ENCODE measurements around the gene DSCAM.

The DSCAM gene

GRCh38 chr21:40020651-40021050 is 826.3 kb downstream of the DSCAM start:
- no peak for DNase-seq

GRCh38 chr21:40018871-40019475 is 828.0 kb downstream of the DSCAM start:
- no peak for DNase-seq

GRCh38 chr21:40016667-40017066 is 830.3 kb downstream of the DSCAM start:
- DNase-seq: no peak

DNA sequence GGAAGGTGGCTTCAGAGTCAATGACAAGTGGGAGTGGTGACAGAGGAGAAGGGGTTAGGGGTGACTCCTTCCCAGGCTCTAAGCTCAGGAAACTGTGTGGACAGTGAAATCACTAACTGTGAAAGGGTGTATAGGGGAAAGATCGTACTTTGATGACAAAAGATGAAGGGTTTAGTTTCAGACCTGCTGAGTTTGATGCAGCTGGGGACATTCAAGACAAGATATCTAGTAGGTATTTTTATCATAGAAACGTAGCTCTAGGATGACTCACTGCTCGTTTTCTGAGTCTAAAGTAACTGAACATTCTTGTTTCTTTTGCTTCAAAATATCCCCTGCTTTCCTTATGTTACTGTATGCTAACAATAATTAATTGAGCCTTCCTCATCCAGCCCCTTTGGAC is 830.7 kb downstream of the DSCAM start:
- no peak for DNase-seq

DNA sequence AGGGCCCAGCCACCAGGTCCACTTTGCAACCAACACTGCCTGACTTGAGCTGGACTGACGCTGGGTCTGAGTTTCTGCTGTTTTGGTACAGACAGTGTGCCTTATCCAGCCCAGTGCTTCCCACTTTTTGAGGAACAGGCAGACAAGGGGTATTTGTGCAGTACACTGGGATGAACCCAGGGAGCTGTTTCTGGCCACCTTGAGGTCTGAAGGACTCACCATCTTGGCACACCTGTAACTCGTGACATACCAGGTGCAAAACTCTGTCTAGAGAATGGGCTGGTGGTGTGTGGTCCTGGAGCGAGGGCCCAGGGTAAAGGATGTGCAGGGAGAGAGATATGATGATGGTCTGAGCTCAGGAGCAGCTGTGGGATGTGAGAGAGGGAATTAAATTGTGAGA is 831.1 kb downstream of the DSCAM start:
- no peak for DNase-seq

DNA sequence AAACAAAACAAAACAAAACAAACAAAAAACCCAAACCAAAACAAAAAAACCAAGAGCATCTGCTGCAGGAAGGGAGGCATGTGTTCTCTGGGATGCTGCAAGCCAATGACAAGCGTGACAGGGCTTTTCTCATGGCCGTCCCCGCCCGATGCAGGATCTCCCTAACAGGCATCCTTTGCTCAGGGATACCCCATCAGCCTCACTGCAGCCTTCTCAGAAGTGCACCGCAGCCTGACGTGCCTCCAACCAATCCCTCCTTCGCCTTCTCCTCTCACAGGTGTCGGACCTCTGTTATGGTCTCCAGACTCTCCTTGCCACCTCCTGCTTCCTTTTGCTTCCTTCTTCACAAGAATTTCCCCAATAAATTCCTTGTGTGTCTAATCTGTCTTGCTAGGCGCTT is 832.6 kb downstream of the DSCAM start:
- no peak for DNase-seq

DNA sequence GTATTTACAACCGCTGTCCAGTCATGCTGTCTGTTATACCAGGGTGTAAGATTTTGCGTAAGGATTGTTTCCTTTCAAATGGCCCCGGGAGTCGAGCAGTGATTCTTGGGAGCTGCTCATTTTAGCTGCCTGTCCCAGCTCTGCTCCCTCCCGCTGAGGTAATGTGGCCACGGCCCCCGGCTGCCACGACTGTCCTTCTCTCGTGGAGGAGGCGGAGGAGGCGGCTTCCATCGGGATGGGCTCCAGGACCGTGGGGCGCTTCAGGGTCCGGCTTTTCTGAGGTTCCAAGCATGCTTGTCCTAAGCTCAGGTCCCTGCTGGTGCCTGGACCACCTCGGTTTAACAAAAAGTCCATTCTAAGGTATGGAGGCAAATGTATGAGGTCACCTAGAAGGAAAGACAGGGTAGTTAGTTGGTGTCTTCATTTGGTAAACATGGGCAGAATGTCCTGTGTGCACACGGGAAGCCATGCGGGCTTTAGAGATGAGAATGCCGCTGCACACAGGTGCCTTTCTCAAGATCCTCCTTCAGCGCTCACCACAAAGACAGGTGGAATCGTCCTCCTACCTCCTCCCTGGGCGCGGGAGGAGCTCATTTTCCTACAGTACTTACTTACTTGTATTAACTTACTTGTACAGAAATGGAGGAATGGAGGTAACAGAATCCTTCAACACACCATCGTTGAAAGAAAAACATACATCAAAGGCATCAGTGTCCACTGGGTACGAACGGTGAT is 833.8 kb downstream of the DSCAM start:
- DNase-seq: no peak

- no peak for DNase-seq
Measured at GRCh38 chr21:40011371-40011770, 835.6 kb downstream of the DSCAM start.

GRCh38 chr21:40002978-40003377 is 844.0 kb downstream of the DSCAM start:
- no peak for DNase-seq

- DNase-seq: no peak
Measured at GRCh38 chr21:39984286-39984991, 862.5 kb downstream of the DSCAM start.

- no peak for DNase-seq
Measured at GRCh38 chr21:39980241-39980820, 866.6 kb downstream of the DSCAM start.

GRCh38 chr21:39979321-39979720 is 867.6 kb downstream of the DSCAM start:
- DNase-seq: no peak

DNA sequence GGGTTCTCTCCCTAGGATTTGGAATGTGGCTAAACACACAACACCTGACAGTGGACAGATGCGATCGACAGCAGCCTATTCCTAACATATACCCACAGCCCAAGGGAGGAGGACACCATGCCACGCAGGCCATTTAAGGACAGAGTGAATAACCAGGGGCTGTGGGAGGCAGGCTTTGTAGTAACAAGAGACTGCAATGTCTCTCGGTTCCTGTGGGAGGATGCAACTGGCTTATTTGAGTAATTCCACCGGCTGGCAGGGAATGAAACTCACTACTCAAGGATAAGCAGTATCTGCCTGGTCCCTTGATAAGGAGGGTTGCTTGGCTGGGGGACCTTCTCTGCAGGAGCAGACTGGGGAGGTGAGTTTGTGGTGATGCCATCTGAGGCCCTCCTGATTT is 870.2 kb downstream of the DSCAM start:
- DNase-seq: no peak

GRCh38 chr21:39972976-39973770 is 873.8 kb downstream of the DSCAM start:
- DNase-seq: no peak

GRCh38 chr21:39972471-39972870 is 874.5 kb downstream of the DSCAM start:
- no peak for DNase-seq

DNA sequence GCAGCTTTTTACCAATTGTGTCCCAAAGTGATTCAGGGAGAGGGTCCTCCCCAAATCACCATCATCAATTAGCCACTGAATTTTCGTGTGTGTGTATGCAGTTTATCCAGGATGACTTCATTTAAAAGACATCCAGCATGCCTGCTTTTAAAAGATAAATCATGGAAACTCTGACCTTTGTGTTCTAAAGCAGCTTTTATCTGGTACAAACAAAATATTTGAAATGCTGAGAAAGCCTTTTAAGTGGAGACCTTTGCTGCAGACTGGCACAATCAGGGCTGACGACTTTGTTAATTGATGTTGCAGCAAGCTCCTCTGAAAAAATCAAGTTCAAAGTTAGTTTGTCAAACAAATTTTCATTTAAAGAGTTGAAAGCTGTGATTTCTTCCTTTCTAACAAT is 875.0 kb downstream of the DSCAM start:
- no peak for DNase-seq

DNA sequence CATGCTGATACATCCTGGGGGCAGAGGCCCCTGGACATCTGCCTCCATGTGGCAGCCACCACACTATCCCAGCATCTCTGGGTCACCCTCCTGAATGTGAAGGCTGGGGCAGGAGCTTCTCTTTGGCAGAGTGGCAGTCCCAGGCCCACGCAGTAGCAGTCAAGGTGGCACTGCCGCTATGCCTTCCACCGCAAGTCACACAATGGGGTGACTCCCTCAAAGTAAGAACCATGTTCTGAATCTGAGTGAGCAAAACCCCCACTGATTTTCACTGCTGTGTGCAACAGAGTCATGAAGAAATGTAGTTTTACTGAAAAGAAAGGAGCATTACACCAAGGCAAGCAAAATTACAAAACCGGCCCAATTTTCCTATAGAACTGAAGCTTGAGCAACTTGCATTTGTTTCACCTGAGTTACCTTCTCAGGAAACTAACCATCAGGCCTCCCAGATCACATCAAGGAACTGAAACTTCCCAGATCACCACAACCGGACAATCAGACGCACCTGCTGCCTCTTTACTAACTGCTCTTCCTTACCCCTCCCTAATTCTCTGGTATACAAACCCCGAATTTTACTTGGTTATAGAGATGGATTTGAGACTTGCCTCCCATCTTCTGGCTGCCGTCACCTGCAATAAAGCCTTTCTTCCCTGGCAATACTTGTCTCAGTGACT is 877.1 kb downstream of the DSCAM start:
- DNase-seq: peak; percentile 91

GRCh38 chr21:39968010-39968409 is 878.9 kb downstream of the DSCAM start:
- DNase-seq: peak; percentile 63

GRCh38 chr21:39966786-39967185 is 880.2 kb downstream of the DSCAM start:
- DNase-seq: peak; percentile 63

DNA sequence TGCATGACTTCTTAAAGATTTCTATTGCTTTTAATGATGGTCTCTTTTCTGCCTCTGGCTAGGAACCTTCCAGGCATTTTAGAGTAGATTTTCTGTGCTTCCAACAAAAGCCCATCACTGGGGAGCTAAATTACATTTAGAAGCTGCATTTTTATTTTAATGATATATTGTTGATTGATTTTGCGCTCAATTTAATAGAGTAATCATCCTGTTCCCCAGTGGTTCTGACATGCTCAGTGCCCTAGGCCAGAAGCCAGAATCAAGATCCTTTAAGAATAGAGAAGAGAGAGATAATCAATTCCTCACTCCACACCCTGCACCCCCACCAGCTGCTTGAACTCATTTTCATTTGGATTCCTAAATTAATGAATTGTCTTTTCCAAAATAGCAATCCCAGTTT is 881.9 kb downstream of the DSCAM start:
- DNase-seq: no peak

DNA sequence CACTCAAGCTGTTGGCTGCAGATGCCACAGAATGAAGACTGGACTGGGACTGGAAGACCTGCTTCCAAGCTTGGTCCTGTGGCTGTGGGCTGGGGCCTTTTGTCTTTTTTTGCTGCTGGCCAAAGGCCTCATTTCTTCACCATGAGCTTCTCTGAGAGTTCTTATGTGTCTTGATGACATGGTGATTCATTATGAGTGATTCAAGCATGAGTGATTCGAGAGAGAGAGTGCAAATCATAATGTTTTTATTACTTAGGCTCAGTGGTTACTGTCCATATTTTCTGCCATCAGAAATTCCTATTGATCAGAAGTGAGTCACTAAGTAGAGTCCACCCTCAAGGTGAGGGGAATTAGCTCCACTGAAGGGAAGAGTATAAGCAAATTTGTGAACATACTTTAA is 885.7 kb downstream of the DSCAM start:
- peak; percentile 48 for DNase-seq

Data from RPMI8226 (cell line).